HG03442 (cell line): ENCODE results near the gene TJP3.

Experiments
- ATAC-seq: cut with Tn5 transposase; IDR thresholded peaks from one replicate; pipeline ENCODE4 v1.9.1; 2021; ENCODE audit warnings: mild to moderate bottlenecking, moderate library complexity; ENCODE audit not compliant: unreplicated experiment

The TJP3 gene

DNA sequence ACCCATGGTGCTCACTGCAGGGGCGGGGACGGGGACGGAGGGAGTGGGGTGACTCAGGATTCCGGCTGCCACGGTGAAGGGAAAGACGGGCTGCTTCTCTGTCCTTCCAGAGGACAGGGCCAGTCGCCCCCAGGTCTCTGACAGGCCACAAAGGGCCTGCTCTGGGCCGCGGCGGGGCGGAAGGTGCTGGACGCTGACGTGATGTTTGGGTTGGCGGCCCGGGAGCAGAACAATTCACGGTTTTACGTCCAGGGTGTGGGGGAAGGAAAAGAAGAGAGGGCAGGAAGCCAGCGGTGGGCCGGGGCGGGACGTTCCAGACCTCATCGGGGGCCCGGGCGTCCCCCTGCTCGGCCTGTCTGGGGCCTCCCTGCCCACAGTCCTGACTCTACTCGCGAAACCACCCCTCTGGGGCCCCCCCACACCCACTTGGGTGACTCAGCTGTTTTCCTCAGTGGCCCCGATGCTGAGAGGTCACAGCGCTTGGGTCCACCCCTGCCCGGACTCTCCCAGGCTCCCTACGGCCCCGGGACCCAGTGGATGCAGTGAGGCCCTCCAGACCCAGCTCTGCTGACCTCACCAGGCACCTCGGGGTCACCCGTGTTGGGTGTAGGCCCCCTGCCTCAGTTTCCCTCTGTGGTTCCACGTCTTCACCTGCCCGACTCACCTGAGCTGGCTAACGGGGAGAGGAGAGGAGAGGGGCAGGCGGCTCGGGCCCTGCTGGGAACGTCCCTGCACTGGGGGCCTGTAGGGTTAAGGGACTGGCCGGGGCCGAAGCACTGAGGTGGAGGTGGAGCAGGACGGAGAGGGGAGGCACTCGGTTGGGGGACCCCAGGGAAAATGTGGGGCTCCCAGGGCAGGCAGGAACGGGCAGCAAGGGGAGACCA, 37.1 kb upstream of the TJP3 start:
- ATAC-seq = no peak

DNA sequence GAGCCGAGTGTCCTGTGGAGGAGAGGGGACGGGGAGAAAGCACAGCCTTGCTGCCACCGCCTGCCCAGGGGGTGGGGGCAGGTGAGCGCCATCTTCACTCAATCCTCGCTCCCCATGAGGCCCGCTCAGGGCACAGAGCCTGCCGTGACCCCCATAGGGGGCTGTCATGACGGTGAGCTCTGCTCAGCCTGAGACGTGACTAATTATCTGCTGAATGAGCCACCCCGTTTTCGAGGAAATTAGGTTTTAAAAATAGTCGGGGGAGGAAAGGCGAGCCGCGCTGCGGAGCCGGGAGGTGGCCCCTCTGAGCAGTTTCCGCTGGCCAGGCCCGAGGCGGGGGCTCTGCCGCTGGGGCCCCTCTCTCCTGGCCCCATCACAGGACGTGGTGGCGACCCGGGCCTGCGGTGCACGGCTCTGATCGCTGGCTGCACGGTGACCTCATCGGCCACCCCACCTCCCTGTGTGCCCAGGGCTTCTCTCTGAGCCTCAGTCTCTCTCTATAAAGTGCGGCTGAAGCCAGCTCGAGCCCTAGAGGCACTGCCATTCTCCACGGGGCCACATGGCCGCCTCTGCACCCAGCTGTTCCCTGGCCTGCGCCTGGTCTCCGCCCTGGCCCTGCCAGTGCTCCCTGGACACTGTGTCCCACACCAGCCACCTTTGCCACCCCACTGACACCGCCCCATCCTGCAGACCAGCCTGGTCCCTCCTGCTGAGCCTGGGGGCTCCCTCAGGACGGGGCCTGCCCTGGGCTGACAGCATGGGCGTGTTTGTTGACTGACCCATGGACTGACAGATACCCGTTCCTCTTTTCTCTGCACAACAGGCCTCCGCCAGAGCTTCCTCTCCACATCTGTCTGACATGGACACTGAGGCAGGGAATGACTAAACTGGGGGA, 36.3 kb upstream of the TJP3 start:
- ATAC-seq = no peak

DNA sequence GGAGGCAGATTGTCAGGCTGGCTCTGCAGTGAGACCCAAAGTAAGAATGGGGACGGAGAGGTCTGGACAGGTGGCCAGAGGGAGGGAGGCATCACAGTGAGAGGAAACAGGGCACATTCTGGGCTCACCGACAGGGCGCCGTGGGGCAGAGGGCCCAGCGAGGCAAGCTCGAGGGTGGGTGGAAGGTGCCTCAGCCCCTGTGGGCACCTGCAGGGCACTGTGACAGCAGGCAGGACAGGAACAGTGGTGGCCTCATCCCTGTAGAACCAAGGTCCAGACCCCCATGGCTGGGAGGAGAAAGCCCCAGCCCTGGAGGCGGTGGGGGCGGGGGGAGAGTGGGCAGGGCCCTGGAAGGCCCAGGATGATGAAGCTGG, 35.6 kb upstream of the TJP3 start:
- ATAC-seq = no peak

DNA sequence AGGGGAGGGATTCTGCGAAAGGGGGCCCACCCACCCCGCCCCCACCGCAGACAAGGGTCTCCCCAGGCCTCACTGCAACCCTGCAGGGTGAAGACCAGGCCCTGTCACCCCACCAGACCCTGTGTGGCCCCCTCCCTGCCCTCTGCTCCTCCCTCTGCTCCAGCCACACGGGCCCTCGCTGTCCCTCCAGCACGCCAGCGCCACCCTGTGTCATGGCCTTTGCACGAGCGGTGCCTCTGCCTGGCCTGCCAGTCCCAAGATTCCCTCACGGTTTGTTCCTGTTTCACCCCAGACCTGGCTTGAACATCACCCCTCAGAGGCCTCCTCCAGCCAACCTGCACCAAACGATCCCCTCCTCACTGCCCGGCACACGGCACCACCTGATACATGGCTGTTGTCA, 35.2 kb upstream of the TJP3 start:
- no peak for ATAC-seq

DNA sequence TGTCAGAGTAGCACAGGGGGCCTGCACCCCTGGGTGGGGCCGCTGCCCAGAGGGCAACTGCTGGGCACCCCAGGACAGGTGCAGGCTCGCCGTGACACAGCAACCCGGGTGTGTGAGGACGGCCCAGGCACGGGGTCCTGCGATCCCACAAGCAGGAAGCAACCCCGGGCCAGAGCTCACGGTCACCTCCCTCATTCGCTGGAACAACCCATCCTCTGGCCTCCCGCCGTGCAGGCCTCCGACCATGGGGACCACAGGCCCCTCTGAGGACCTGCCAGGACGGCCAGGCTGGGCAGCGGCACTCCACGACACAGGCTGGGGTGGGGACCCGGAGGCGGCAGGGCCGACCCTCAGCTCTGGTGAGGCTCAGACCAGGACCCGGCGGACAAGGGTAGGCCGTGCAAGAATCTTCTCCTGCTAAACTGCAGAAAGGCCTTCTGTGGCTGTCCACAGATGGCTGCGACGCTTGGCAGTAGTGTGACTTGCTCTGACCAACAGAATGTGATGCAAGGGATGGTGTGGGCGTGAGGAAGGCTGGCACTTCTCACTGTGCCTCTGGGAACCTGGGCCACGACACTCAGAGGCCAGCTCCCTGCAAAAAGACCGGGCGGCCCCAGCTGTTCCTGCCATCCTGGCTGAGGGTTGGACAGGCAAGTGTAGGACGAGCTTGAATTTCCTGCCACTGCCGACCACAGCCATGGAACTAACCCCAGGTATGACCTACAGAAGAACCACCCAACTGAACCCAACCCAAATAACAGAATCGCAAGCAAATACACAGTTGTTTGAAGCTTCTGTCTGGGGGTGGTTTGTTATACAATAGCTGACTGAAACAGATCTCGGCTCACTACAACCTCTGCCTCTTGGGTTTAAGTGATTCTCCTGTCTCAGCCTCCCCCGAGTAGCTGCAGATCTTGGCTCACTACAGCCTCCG, 34.4 kb upstream of the TJP3 start:
- no peak for ATAC-seq

DNA sequence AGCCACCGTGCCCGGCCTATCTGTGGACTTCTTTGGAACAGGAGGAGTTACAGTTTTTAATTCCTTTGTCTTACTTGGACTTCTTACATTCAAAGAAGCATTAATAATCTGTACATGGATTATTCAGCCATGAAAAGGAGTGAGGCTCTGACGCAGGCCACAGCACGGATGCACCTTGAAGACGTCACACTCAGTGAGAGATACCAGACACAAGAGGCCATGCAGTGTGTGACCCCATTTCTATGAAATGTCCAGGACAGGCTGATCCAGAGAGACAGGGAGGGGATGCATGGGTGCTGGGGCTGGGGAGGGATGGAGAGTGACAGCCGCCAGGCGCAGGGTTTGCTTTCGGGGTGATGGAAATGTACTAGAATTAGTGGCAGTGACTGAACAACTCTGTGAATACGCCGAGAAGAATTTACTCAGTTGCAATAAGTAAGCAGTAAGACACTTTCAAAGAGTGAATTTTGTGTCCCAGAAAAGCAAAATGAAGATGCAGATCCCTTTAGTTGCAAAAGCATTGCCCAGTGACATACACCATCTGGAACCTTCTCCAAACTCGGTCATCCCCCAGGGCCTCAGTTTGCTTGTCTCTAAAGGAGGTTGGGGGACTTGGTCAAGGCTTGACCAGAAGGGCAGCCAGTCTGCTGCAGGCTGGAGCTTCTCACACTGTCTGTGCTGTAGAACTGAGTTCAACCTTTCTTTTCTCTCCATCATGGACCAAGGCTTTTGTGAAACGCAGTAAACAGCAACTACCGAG, 33.2 kb upstream of the TJP3 start:
- no peak for ATAC-seq

DNA sequence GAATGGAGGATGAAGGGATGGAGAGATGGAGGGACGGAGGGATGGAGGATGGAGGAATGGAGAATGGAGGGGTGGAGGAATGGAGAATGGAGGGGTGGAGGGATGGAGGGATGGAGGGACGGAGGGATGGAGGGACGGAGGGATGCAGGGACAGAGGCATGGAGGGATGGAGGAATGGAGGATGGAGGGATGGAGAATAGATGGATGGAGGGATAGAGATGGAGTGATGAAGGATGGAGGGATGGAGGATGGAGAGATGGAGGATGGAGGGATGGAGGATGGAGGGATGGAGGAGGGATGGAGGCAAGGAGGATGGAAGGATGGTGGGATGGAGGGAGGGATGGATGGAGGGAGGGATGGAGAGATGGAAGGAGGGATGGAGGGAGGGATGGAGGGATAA, 30.0 kb upstream of the TJP3 start:
- ATAC-seq = no peak

DNA sequence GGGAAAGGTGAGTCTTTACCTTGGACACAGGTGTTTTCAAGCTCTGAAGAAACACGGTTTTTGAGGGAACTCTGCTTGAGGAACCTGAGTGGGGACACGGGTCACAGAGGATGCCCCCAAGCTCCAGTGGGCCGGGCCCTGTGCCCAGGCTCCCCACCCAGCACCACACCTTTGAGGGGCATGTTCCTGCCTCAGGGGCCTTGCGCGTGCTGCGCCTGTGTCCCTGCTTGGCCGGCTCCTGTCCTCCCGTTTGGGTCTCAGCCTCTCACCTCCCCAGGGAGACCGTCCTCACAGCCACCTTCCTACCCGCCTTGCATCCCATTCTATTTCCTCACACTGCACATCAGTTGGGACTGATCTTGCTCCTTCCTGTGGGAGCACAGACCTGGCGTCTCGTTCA, 29.0 kb upstream of the TJP3 start:
- no peak for ATAC-seq

DNA sequence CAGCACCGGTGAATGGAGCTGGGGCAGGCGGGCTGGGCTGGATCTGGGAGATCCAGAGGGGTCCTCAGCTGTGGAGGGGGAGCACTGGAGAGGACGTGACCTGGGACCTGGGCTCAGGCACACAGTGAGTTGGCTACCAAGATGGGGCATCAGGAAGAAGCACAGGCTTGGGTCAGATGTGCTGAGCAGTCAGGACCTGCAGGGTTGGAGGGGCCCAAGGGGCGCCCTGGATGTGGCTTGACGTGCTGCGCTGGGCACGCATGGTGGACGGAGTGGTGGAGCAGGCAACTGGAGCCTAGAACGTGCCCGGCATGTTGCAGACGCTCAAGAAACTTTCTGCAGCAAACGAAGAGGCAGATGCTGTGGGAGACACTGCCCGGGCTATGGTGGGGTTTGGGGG, 28.6 kb upstream of the TJP3 start:
- no peak for ATAC-seq

DNA sequence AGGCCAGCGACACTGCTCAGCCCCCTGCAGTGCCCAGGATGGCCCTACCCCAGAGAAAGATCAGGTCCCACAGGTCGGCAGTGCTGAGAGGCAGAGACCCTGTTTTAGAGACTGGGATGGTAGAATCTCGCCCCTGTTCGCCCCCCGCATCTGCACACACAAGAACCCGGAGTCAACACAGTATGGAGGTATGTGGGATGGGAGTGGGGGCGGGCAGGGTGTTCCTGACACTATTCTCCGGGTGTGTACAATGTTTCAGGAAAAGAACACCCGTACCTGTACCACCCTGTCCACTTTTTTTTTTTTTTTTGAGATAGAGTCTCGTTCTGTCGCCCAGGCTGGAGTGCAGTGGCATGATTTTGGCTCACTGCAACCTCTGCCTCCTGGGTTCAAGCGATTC, 27.2 kb upstream of the TJP3 start:
- ATAC-seq = no peak

DNA sequence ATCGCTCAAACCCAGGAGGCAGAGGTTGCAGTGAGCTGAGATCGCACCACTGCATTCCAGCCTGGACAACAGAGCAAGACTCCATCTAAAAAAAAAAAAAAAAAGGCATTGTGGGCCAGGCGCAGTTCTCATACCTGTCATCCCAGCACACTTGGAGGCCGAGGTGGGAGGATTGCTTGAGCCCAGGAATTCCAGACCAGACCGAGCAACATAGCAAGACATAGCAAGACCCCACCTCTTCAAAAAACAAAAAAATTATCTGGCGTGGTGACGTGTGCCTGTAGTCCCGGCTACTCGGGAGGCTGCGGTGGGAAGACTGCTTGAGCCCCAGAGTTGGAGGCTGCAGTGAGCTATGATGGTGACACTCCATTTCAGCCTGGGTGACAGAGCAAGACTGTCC, 25.9 kb upstream of the TJP3 start:
- ATAC-seq = no peak

DNA sequence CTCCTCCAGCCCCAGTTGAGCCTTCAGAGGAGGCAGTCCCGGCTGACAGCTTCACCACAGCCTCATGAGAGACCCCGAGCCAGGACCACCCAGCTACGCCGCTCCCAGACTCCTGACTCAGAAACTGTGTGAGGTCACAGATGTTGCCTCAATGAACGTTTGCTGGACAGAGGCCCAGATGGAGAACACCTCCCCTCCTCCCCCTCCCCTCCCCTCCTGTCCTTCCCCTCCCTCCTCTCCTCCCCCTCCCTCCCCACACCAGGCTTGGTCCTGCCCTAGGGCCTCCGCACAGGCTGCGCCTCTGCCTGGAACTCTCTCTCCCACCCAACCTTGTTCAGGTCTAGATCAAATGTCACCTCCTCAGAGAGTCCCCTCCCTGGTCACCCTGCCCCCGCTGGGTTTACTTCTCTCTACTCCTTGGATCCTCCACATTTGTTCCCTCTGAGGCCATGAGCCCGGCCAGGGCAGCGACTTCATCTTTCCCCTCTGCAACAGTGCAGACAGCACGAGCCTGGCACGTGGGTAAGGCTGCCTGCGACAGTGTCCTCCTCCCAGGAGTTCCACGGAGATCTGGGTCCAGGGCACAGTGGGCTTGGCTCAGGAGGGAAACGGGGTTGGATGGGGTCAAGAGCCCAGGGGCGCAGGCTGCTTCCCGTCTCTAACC, 25.3 kb upstream of the TJP3 start:
- no peak for ATAC-seq

DNA sequence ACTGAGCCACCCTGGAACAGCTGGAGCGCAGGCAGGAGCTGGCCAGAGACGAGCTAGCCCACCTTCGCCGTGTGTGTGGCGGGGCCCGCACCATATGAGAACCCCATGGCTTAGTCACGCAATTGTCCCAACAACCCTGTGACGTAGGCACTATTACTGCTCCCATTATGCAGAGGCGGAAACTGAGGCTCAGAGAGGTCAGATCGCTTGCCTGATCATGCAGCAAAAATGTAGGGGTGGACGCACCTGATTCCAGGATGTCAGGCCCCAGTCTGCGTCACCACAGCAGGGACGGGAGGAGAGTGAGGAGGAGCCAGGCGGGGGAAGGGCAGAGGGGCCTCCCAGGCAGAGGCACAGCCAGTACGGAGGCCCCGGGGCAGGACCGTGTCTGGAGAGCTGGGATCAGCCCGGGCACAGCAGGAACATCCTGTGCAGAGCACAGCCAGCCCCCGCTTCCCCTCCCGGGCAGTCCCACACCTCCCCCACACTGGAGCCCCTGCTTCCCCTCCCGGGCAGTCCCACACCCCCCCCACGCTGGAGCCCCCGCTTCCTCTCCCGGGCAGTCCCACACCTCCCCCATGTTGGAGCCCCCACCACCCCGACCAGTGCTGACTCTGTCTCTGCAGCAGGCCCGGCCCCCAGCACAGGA, 24.7 kb upstream of the TJP3 start:
- no peak for ATAC-seq

DNA sequence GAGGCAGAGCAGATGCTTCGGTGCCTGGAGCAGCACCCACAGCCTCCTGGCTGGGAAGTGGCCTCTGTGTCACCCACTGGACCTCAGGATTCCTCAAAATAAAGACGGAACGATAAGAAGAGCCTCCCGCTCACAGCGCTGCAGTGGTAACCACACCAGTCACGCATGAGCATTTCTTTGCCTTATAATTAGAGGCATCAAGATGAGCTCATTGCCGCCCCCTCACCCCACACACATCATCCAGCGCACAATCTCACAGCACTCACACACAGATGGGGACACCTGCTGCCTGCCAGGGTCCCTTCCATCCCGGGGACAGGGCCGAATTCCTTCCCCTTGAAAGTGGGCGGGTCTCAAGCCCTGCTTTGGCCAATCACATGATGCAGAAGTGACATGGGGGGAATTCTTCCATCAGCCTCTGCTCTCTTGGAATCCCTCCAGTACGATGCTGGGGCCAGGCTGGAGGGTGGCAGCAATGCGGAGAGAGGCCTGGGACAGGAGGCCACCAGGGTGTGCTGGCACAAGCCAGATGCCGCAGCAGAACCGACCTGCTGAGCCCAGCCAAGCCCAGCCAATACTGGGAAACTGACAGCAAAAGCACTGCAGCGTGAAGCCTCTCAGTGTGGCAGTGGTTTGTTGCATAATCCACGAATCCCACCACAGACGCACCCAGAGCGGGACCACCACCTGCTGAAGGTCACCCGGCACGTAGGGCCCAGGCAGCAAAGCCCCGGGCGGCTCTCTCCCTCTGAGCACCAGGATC, 23.9 kb upstream of the TJP3 start:
- ATAC-seq = no peak

DNA sequence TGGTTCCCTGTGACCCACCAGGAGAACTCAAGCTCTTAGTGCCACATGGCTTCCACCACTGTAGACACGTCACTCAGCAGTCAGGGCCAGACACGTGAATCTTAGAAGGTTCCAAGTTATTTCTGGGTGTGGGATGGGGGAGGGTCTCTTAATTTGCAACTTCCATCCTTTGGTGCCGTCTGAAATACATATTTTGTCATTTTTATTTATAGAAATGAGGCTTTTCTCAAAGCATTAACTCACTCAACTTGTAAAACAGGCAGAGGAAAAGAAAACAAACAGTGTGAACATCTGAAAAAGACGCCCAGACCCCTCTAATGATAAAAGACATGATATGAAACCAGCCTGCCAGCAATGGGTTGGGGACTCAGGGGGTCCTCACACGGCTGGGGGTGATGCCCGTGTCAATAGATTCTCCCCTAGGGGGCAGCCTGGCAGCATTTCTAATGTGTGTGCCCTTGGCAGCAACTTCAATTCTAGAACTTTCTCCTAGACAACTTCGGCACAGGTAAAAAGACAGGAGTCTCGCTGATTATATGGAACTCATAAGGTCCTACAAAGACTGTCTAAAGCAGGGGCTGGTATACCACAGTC, 23.3 kb upstream of the TJP3 start:
- ATAC-seq = no peak

DNA sequence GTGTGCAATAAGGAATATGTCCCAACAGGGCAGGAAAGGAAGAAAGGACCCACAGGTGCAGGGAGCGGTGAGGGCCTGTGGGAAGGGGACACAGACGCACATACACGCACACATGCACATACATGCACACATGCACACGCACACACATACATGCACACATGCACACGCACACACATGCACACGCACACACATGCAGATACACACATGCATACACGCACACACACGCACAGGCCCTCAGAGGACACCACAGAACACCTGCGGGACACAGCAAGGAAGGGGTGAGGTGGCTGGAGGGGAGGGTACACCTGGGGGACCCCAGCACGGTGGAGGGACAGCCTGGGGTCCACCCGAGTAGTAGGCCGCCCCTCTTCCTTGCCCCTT, 20.8 kb upstream of the TJP3 start:
- ATAC-seq = no peak

DNA sequence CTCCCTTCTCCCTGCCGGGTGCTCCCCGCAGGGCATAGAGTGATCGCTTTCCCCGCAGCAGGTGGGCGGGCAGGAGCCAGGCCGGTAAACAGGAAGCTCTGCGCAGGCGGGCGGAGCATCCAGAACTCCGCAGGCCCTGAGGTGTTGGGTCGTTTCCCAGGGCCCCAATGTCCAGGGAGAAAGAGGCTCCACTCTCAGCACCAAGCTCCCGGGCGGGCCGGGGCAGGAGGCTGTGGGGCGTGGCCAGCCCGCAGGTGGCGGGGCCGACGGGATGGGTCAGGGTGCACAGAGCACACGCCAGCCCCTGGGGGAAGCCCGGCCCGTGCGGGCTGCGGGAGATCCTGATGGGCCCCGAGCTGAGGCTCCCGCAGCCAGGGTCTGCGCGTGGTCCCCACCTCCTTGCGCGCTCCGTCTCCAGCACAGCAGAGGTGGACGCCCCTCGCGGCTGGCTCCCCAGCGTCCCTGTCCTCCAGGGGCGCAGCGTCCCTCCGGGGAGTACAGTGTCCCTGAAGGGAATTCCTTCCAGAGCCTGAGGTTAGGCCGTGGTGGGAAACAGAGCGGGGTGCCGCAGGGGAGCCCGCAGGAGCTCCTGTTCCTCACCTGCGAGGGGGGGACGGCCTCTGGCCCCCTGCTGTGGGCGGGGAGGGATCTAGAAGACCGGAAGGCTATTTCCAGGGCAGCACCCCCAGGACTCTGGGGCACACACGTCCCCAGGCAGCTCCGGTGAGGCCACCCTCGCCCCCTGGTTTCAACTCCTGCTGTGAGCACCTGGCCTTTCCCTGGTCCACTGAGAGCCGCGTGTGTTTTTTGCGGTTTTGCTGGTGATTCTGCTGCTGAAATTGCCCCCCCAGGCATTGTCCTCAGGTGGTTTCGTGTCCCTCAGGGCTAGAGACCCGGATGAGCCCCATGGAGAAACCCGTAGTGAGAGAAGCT, 20.1 kb upstream of the TJP3 start:
- ATAC-seq = no peak
